Right ventricle myocardium superior (tissue), 1 donor: ENCODE measurements around the gene SGPP1. TPM values are rescaled to one million over a fixed set of nuclear protein-coding genes. Genes with fewer than 3 reads are reported as not detected.
"Not testable (repeated sequence)": the region's sequence is repeated elsewhere in the genome, so short reads cannot be mapped to it uniquely, and the experiment has no call there.

Experiments
- ATAC-seq: fragments of 200-7000 bp; cut with Tn5 transposase; one replicate; pipeline ENCODE4 v1.9.1; 2020; ENCODE audit warnings: mild to moderate bottlenecking; ENCODE audit not compliant: poor library complexity
- DNase-seq: peaks from one replicate; pipeline ENCODE4 v3.0.0-alpha.2; 2020
- intact Hi-C: fragments of 100-400 bp; cut with DNase I; formaldehyde crosslinking; loops from one replicate; pipeline ENCODE4 v1.11.2; 2022
- total RNA-seq: library from RNA; stranded (reverse); fragmentation: NEBNext Ultra II Directional; extraction: Animal tissue kit (Norgen Biotek cat#: 25700); gene quantifications from one replicate; pipeline ENCODE4 v1.2.1, GENCODE V29; 2021
- donor health status: DM: no; HTN: yes; CAD: no; lungs with severe emphysema.

Gene SGPP1
- total RNA-seq, 1 donor from 2014 or later, result 5.6 TPM

GRCh38 chr14:63650256-63650952, 77.5 kb downstream of the SGPP1 start:
- DNase-seq, result no peak
- intact Hi-C loops, result no loop called here
- no peak for ATAC-seq

- DNase-seq, result no peak
- ATAC-seq, result no peak
- intact Hi-C loops, result no loop called here
Observed at GRCh38 chr14:63647696-63648410, 80.0 kb downstream of the SGPP1 start.

GRCh38 chr14:63644741-63645140, 83.1 kb downstream of the SGPP1 start:
- no peak for ATAC-seq
- intact Hi-C loops, result loop anchor here (5.0 kb wide), 1 partner anchor 102 kb away; the partner anchor contains the start of gene PPP2R5E
- no peak for DNase-seq

GRCh38 chr14:63642656-63643382, 85.0 kb downstream of the SGPP1 start:
- intact Hi-C loops, result loop anchor here (5.0 kb wide), 1 partner anchor 101 kb away; the partner anchor contains the start of gene PPP2R5E
- no peak for DNase-seq
- no peak for ATAC-seq

GRCh38 chr14:63642229-63642611, 85.6 kb downstream of the SGPP1 start:
- peak; percentile 91 for ATAC-seq
- intact Hi-C loops, result loop anchor here (5.0 kb wide), 1 partner anchor 100 kb away; the partner anchor contains the start of gene PPP2R5E
- peak; percentile 62 for DNase-seq

GRCh38 chr14:63641473-63642228, 86.2 kb downstream of the SGPP1 start, which contains the start of gene WDR89:
WDR89 (minus strand) TSS chr14:63641871; CDS start chr14:63599942, 41,929 bp downstream.
- intact Hi-C loops, result loop anchor here (5.0 kb wide), 1 partner anchor 99 kb away; the partner anchor contains the start of gene PPP2R5E
- ATAC-seq (peak; percentile 97), DNase-seq (peak; percentile 97)

- intact Hi-C loops, result no loop called here
- no peak for ATAC-seq
Observed at GRCh38 chr14:63638493-63638892, 89.4 kb downstream of the SGPP1 start.

GRCh38 chr14:63636094-63636635, 91.7 kb downstream of the SGPP1 start:
- DNase-seq, ATAC-seq, intact Hi-C loops: not testable (repeated sequence)

More at GRCh38 chr14:63638493-63638892, 89.4 kb downstream of the SGPP1 start:
- no peak for DNase-seq

Other genes starting within 250 kb of the SGPP1 start
- gene PPP2R5E, start 184.7 kb downstream of the SGPP1 start, total RNA-seq, result 32.9 TPM
- 5.0 TPM for gene WDR89, start 86.2 kb downstream of the SGPP1 start, total RNA-seq
- gene SYNE2, start 124.9 kb upstream of the SGPP1 start, total RNA-seq, result 193 TPM